Glutamatergic neuron (in vitro differentiated cells): ENCODE data around the gene ATF7. TPM values are rescaled to one million over a fixed set of nuclear protein-coding genes. Genes with fewer than 3 reads are reported as not detected.
"Not testable (repeated sequence)": the region's sequence is repeated elsewhere in the genome, so short reads cannot be mapped to it uniquely, and the experiment has no call there.

Experiments used
- DNase-seq: peaks from one replicate; pipeline ENCODE4 v3.0.0; 2022
- H3K27ac Mint-ChIP-seq: one replicate; pipeline ENCODE4 v1.8.0; 2020; ENCODE audit warnings: mild to moderate bottlenecking, mixed read lengths, inconsistent platforms; ENCODE audit not compliant: unreplicated experiment
- H3K27me3 Mint-ChIP-seq: one replicate; pipeline ENCODE4 v1.8.0; 2020; ENCODE audit warnings: mild to moderate bottlenecking, moderate library complexity, mixed read lengths, inconsistent platforms; ENCODE audit not compliant: unreplicated experiment
- H3K36me3 Mint-ChIP-seq: one replicate; pipeline ENCODE4 v1.8.0; 2020; ENCODE audit warnings: mild to moderate bottlenecking, mixed read lengths, inconsistent platforms; ENCODE audit not compliant: unreplicated experiment
- H3K4me1 Mint-ChIP-seq: one replicate; pipeline ENCODE4 v1.8.0; 2020; ENCODE audit warnings: mild to moderate bottlenecking, low read depth, mixed read lengths, inconsistent platforms; ENCODE audit not compliant: unreplicated experiment
- H3K4me3 Mint-ChIP-seq: one replicate; pipeline ENCODE4 v1.8.0; 2020; ENCODE audit warnings: mild to moderate bottlenecking, mixed read lengths, inconsistent platforms; ENCODE audit not compliant: unreplicated experiment
- H3K9me3 Mint-ChIP-seq: one replicate; pipeline ENCODE4 v1.8.0; 2020; ENCODE audit warnings: mild to moderate bottlenecking, moderate library complexity, mixed read lengths, inconsistent platforms; ENCODE audit not compliant: unreplicated experiment
- CTCF ChIP-seq: fragments of 200-600 bp; sonication (generic); IDR thresholded peaks from one replicate; pipeline ENCODE4 v1.5.0; 2021; ENCODE audit not compliant: partially characterized antibody, unreplicated experiment
- total RNA-seq: library from RNA; stranded (reverse); fragmentation: NEBNext Ultra II Directional; extraction: Animal tissue kit (Norgen Biotek cat#: 25700); gene quantifications from one replicate; pipeline ENCODE4 v1.2.1, GENCODE V29; 2021; ENCODE audit not compliant: unreplicated experiment

ATF7 gene
- total RNA-seq, 1 donor from 2014 or later = 36.0 TPM

GRCh38 chr12:53552361-53553327, 73.5 kb downstream of the ATF7 start:
- no peak for DNase-seq
- Mint-ChIP-seq H3K27ac (peak overlapping the region; percentile 10), H3K9me3 (no peaks in the 10 kb centered on the region), H3K27me3 (peaks cover 5% of the 10 kb centered on the region), H3K4me3 (no peak overlapping the region), H3K36me3 (no peaks in the 10 kb centered on the region), H3K4me1 (peaks cover 8% of the 10 kb centered on the region)
- no peak for TF ChIP-seq CTCF

- H3K27me3 Mint-ChIP-seq = peaks cover 2% of the 10 kb centered on the region
- H3K36me3 Mint-ChIP-seq = no peaks in the 10 kb centered on the region
- TF ChIP-seq CTCF = no peak
- DNase-seq = no peak
- no peak overlapping the region for H3K4me3 Mint-ChIP-seq
- peaks cover 8% of the 10 kb centered on the region for H3K4me1 Mint-ChIP-seq
- H3K27ac Mint-ChIP-seq = no peak overlapping the region
- H3K9me3 Mint-ChIP-seq = no peaks in the 10 kb centered on the region
Observed at GRCh38 chr12:53551889-53552291, 74.3 kb downstream of the ATF7 start.

- no peak overlapping the region for H3K27ac Mint-ChIP-seq
- no peaks in the 10 kb centered on the region for H3K9me3 Mint-ChIP-seq
- no peaks in the 10 kb centered on the region for H3K36me3 Mint-ChIP-seq
- no peak for TF ChIP-seq CTCF
- H3K27me3 Mint-ChIP-seq = peaks cover 2% of the 10 kb centered on the region
- peaks cover 8% of the 10 kb centered on the region for H3K4me1 Mint-ChIP-seq
- H3K4me3 Mint-ChIP-seq = no peak overlapping the region
- DNase-seq = no peak
Observed at GRCh38 chr12:53550595-53550994, 75.6 kb downstream of the ATF7 start.

- not testable (repeated sequence) for H3K27me3 Mint-ChIP-seq, H3K9me3 Mint-ChIP-seq, H3K4me1 Mint-ChIP-seq, H3K27ac Mint-ChIP-seq, H3K36me3 Mint-ChIP-seq, H3K4me3 Mint-ChIP-seq, DNase-seq
Observed at GRCh38 chr12:53550131-53550530, 76.1 kb downstream of the ATF7 start.

- not testable (repeated sequence) for H3K9me3 Mint-ChIP-seq, H3K27ac Mint-ChIP-seq, H3K27me3 Mint-ChIP-seq, DNase-seq, H3K4me3 Mint-ChIP-seq, H3K36me3 Mint-ChIP-seq
- peaks cover 10% of the 10 kb centered on the region for H3K4me1 Mint-ChIP-seq
Observed at GRCh38 chr12:53548354-53548753, 77.8 kb downstream of the ATF7 start.

GRCh38 chr12:53543539-53543938, 82.6 kb downstream of the ATF7 start:
- peak; percentile 58 for DNase-seq
- Mint-ChIP-seq H3K9me3 (no peaks in the 10 kb centered on the region), H3K4me1 (peaks cover 2% of the 10 kb centered on the region), H3K27me3 (no peaks in the 10 kb centered on the region), H3K4me3 (no peak overlapping the region), H3K27ac (peak overlapping the region; percentile 33), H3K36me3 (no peaks in the 10 kb centered on the region)
- peak; percentile 67 for TF ChIP-seq CTCF
